Occipital lobe (tissue), 2 donors: ENCODE measurements around the gene COG8. TPM values are rescaled to one million over a fixed set of nuclear protein-coding genes. Genes with fewer than 3 reads are reported as not detected.
"Not testable (repeated sequence)": the region's sequence is repeated elsewhere in the genome, so short reads cannot be mapped to it uniquely, and the experiment has no call there.

Experiments
- DNase-seq: peaks from one replicate; lab custom pipeline; 2025; lab: John Stamatoyannopoulos, UW
- total RNA-seq: library from RNA; depleted of rRNA; stranded (reverse); fragments of >200 nt; gene quantifications from one replicate; pipeline ENCODE4 v1.2.3, GENCODE V29; 2014

Gene COG8, protein sequence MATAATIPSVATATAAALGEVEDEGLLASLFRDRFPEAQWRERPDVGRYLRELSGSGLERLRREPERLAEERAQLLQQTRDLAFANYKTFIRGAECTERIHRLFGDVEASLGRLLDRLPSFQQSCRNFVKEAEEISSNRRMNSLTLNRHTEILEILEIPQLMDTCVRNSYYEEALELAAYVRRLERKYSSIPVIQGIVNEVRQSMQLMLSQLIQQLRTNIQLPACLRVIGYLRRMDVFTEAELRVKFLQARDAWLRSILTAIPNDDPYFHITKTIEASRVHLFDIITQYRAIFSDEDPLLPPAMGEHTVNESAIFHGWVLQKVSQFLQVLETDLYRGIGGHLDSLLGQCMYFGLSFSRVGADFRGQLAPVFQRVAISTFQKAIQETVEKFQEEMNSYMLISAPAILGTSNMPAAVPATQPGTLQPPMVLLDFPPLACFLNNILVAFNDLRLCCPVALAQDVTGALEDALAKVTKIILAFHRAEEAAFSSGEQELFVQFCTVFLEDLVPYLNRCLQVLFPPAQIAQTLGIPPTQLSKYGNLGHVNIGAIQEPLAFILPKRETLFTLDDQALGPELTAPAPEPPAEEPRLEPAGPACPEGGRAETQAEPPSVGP
- total RNA-seq = 51.6 TPM

DNA sequence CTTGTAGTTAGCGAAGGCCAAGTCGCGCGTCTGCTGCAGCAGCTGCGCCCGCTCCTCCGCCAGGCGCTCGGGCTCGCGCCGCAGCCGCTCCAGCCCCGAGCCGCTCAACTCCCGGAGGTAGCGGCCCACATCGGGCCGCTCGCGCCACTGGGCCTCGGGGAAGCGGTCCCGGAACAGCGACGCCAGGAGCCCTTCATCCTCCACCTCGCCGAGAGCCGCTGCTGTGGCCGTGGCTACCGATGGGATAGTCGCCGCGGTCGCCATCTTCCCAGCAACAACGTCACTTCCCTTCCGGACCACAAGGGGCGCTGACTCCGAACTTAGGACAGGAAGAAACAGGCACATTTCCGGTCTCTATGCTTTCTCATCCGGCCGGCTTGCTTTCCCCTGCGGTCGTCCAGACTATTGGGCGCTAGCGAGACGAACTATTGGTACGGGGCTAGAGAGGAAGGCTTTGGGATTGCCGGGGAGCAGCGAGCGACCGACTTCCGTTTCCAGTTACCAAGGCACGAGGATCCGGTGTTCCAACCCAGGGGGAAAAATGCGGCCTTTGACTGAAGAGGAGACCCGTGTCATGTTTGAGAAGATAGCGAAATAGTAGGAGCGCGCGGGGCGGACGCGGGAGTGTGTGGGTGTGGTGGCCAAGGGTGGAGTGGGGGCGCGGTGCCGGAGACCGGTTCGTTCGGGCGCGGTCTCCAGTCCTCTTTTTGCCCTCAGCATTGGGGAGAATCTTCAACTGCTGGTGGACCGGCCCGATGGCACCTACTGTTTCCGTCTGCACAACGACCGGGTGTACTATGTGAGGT lies at the start of gene COG8, which contains the start of gene NIP7:
Gene COG8, minus strand, starts transcription at position 276 of the 806 bp plus-strand sequence. Its CDS starts 12 bp downstream, at position 264.
Gene NIP7, plus strand, starts transcription at position 484 of the 806 bp plus-strand sequence. Its CDS starts 58 bp downstream, at position 542.
- DNase-seq = peak; percentile 95

GRCh38 chr16:69386596-69386995 lies 47.2 kb upstream of the COG8 start:
- no peak for DNase-seq

DNA sequence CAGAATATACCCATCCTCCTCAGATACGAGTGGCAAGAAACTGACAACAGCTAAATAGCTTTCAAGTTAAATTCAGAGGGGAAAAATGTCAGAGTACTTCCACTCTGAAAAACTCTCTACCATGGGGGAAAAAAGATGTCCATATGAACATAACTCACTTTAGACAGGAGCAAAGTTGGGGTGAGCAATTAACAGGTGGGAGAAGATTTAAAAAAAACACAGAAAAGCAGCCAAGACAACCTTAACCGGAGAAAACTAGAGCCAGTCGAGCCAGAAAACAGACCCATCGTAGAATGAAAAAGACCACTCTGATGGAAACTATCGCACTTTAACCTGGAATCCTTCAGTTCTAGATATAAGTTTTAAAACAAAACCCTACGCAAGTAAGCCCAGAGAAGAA lies 45.6 kb upstream of the COG8 start:
- DNase-seq = no peak

DNA sequence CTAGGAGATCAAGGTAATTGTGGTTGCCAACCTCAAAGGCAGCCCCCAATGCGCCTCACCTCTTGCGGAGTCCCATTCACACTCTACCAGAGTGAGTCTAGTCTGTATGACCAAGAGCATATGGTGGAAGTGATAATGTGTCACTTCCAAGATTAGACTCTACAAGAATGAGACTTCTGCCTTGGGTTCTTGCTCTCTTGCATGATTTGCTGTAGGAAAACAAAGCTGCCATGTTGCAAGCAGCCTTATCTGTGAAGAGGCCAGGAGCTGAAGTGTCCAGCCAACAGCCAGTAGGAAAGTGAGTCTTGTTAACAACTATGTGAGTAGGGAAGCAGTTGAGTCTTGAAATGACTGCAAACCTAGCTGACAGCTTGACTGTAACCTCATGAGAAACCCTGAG lies 43.1 kb upstream of the COG8 start:
- no peak for DNase-seq

DNA sequence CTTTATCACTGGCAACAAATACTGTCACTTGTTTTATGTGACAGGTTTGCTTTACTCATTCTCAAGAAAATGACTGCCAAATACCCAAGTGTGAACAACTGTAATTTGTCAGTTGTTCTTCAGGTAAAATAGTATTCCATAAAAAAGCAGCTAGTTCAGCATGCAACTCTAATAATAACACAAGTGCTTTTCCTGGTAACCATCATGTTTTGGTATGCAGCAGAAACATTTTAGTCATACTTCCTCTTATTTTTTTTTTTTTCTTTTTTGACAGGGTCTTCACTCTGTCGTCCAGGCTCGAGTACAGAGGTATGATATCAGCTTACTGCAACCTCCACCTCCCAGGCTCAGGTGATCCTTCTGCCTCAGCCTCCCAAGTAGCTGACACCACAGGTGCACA lies 41.9 kb upstream of the COG8 start:
- DNase-seq = no peak

GRCh38 chr16:69378760-69379159 lies 39.4 kb upstream of the COG8 start:
- DNase-seq = no peak

GRCh38 chr16:69378036-69378435 lies 38.7 kb upstream of the COG8 start:
- no peak for DNase-seq

DNA sequence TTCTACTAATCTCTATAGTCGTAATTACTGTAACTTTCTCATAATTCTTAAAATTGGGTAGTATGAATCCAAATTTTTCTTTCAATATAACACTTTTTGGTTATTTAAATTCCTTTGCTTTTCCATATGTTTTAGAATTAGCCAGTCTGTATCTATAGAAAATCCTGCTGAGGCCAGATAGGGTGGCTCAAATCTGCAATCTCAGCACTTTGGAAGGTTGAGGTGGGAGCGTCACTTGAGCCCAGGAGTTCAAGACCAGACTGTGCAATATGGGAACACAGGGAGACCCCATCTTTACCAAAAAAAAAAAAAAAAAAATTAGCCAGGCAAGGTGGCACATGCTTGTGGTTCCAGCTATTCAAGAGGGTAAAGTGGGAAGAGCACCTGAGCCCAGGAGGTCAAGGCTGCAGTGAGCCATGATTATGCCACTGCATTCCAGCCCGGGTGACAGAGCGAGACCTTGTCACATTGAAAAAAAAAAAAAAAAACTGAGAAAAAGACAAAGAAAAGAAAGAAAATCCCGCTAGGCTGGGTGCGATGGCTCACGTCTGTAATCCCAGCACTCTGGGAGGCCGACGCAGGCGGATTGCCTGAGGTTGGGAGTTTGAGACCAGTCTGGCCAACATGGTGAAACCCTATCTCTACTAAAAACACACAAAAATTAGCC lies 37.2 kb upstream of the COG8 start:
- DNase-seq = no peak

- DNase-seq = no peak
Observed at GRCh38 chr16:69373019-69373418, 33.7 kb upstream of the COG8 start.

GRCh38 chr16:69371564-69371963 lies 32.2 kb upstream of the COG8 start:
- no peak for DNase-seq

DNA sequence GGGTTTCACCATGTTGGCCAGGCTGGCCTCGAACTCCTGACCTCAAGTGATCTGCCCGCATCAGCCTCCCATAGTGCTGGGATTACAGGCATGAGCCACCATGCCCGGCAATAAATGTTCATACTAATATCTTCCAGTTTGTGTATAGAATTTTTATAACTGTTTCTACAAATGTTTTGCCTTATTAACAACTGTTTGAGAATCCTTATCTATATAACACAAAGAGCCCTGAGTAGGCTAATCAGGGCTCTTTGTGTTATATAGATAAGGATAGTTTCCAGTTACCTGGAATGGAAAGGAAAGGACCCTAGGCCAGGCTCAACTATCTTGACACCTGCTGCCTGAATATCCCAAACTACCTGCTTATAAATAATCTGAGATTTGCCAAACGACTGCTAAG lies 29.5 kb upstream of the COG8 start:
- no peak for DNase-seq

GRCh38 chr16:69367980-69368379 lies 28.6 kb upstream of the COG8 start:
- no peak for DNase-seq

GRCh38 chr16:69366431-69366830 lies 27.1 kb upstream of the COG8 start:
- DNase-seq = no peak

GRCh38 chr16:69365901-69366300 lies 26.5 kb upstream of the COG8 start:
- no peak for DNase-seq

DNA sequence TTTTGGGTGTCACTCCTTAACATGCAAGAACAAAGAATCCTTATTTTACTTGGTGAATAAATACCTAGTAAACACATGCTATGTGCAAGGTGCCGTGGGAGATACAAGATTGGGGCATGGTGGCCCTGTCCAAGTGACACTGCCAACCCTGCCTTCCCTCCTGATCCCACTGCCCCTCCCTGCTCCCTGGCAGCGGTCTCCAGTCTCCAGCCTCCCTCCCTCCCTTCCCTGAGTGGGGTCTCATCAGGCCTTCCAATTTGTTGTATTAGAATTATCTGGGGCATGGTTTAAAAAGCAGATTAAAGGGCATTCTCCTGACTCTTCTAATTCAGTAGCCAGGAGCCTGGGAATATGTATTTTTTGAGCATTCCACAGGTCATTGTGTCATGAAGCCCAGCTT lies 24.7 kb upstream of the COG8 start:
- no peak for DNase-seq

DNA sequence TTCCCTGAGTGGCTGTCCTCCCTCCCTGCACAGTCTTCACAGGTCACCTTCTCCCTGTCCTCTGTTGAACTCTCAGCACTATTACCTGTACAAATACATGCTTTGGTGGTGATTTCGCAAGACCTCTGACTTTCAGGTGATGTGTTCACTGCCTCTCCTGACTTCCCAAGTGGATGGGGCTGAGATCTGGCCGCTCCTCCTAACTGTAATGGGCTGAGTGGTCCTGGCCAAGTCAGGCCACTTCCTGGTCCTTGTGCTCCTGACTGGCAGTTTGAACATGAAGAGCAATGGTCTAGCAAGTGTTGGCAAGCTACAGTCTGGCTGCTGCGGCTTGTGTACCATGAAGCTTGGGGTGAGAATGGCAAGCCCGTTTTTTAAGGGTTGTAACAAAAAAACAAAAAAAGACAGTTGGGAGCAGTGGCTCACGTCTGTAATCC lies 23.9 kb upstream of the COG8 start:
- DNase-seq = no peak

DNA sequence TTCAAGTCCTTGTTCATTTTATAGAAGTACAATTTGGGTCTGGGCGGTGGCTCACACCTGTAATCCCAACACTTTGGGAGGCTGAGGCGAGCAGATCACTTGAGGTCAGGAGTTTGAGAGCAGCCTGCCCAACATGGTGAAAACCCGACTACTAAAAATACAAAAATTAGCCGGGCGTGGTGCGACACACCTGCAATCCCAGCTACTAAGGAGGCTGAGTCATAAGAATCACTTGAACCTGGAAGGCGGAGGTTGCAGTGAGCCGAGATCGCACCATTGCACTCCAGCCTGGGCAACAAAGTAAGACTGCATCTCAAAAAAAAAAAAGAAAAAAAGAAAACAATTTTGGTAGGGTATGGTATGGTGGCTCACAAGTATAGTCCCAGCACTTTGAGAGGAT lies 20.7 kb upstream of the COG8 start:
- not testable (repeated sequence) for DNase-seq

GRCh38 chr16:69351309-69352027 lies 12.1 kb upstream of the COG8 start, which contains the start of gene TMED6:
TSS of gene TMED6 (minus strand) at chr16:69351786. CDS start at chr16:69351753, 33 bp downstream.
- DNase-seq = no peak

DNA sequence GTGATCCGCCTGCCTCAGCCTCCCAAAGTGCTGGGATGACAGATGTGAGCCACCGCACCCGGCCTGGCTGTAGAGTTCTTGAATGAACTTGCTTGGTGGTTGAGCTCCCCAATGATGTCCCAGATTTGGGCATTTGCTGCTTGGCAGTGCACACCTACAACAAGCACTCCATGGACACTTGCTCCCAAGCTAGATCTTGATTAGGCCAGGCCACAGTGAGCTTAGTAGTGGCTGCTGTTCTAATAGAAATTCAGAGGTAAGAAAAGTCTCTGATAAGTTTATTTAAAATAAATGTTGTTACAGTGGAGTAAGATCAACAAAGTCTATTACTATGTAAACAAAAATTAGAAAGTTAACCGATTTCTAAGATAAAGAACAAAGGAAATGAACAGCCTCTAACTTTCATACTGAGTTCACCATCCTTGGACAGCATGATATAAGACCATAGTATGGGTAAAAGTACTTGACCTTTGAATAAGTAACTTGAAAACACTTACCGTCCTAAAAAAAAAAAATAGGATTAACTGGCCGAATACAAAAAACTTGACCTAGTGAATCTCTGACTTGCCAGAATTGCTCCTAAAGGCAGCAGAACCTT lies 11.3 kb upstream of the COG8 start:
- no peak for DNase-seq

DNA sequence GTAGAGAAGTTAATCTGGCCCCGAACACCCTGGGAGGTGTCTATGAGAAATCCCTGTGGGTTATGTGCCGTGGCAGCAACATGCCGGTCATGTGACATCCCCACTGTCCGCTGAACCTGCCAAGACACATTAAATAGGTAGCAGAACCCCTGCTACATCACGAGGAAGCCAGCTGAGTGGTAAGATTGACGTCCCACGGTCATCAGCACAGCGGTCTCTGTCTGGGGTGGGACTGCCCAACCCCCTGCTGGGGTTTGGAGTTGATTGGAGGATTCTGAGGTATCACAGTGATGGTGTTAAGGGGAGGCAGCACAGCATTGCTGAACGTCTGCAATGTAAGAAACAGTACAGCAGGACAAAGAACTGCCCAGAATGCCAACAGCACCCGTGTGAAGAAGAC lies 10.2 kb upstream of the COG8 start:
- no peak for DNase-seq
